Panc1 (cell line): ENCODE results near the gene NDUFAF2. TPM values are rescaled to one million over a fixed set of nuclear protein-coding genes. Genes with fewer than 3 reads are reported as not detected.

ENCODE experiments used
- ATAC-seq: fragments of 200-7000 bp; cut with Tn5 transposase; 2 replicates; pipeline ENCODE4 v1.9.1; 2020; ENCODE audit warnings: mild to moderate bottlenecking, moderate library complexity
- BruUV-seq: library from RNA; stranded (reverse); fragments of 400-500 nt; replicated peaks from 2 replicates; lab custom pipeline; 2021; lab: Mats Ljungman, UMichigan
- CTCF ChIA-PET: fragments of 300-600 bp; sonication (Branson Sonifier 250); formaldehyde crosslinking; loops from one replicate; lab custom pipeline; 2022; ENCODE audit warnings: antibody characterized with exemption; lab: Charles Lee
- POLR2A ChIA-PET: fragments of 300-600 bp; sonication (Branson Sonifier 250); formaldehyde crosslinking; loops from one replicate; lab custom pipeline; 2022; ENCODE audit warnings: antibody characterized with exemption; lab: Charles Lee
- DNase-seq: peaks from one replicate; pipeline ENCODE4 v3.0.0-alpha.2; 2010; ENCODE audit warnings: low read depth, low spot score
- H3K27ac ChIP-seq: 2 replicates; pipeline ENCODE4 v1.5.1; 2011; ENCODE audit warnings: mild to moderate bottlenecking, low read length, inconsistent platforms
- H3K27me3 ChIP-seq: fragments of 200-500 bp; sonication (Bioruptor generic); 2 replicates; pipeline ENCODE4 v1.6.0; 2014; ENCODE audit warnings: low read length, inconsistent platforms; ENCODE audit not compliant: control insufficient read depth, insufficient read depth
- H3K36me3 ChIP-seq: fragments of 200-500 bp; sonication (Bioruptor generic); 2 replicates; pipeline ENCODE4 v1.5.1; 2014; ENCODE audit warnings: inconsistent platforms, mild to moderate bottlenecking, low read length, moderate library complexity; ENCODE audit not compliant: control insufficient read depth, insufficient read depth
- H3K4me1 ChIP-seq: 2 replicates; pipeline ENCODE4 v1.5.1; 2011; ENCODE audit warnings: inconsistent platforms, mild to moderate bottlenecking, low read length, moderate library complexity; ENCODE audit not compliant: control insufficient read depth, insufficient read depth
- H3K4me3 ChIP-seq, 2 experiments: 2 replicates each; pipeline ENCODE4 v1.5.1; 2011 to 2012; ENCODE audit warnings: low read depth in 2 of 2, low read length in 2 of 2, mild to moderate bottlenecking in 2 of 2, inconsistent platforms in 1 of 2, moderate library complexity in 1 of 2
- H3K9me3 ChIP-seq: fragments of 200-500 bp; sonication (Bioruptor generic); 2 replicates; pipeline ENCODE4 v1.5.1; 2014; ENCODE audit warnings: low read depth, mild to moderate bottlenecking, inconsistent platforms, low read length, moderate library complexity; ENCODE audit not compliant: control insufficient read depth, insufficient read depth
- POLR2AphosphoS5 ChIP-seq: IDR thresholded peaks from 2 replicates; pipeline ENCODE4 v1.6.1; 2012; ENCODE audit warnings: mild to moderate bottlenecking, low read depth, low read length, moderate library complexity
- SIN3A ChIP-seq: IDR thresholded peaks from 2 replicates; pipeline ENCODE4 v1.6.1; 2012; ENCODE audit warnings: low read depth, mild to moderate bottlenecking, low read length, moderate library complexity, borderline replicate concordance; ENCODE audit not compliant: insufficient read depth
- TCF7L2 ChIP-seq: IDR thresholded peaks from 2 replicates; pipeline ENCODE4 v1.6.1; 2011; ENCODE audit warnings: mild to moderate bottlenecking, low read depth, low read length, inconsistent platforms
- in situ Hi-C: cut with HindIII; loops from 2 replicates; pipeline ENCODE4 v1.10.0; 2016; ENCODE audit warnings: low sequenced_read_pairs, low pct_unique_long_range_greater_than_20kb
- intact Hi-C: fragments of 100-400 bp; cut with micrococcal nuclease; formaldehyde crosslinking; loops from one replicate; pipeline ENCODE4 v1.10.0; 2022; ENCODE audit not compliant: unreplicated experiment
- total RNA-seq: library from RNA; stranded (reverse); gene quantifications from one replicate; pipeline ENCODE4 v1.2.1, GENCODE V29; 2021; ENCODE audit not compliant: unreplicated experiment
- TF ChIP-seq, protein P1 (sequence below), 2 experiments: IDR thresholded peaks; 2 replicates each; pipeline ENCODE4 v1.6.1; 2011 to 2012; ENCODE audit warnings: low read depth in 2 of 2, control low read depth in 1 of 2, low read length in 1 of 2, mild to moderate bottlenecking in 1 of 2, moderate library complexity in 1 of 2; ENCODE audit not compliant: insufficient read depth in 1 of 2
- TF ChIP-seq, protein P2 (sequence below): fragments of 450-650 bp; IDR thresholded peaks from 2 replicates; pipeline ENCODE4 v1.5.1; 2017; ENCODE audit warnings: mild to moderate bottlenecking

NDUFAF2 gene
- total RNA-seq, 1 experiment from 2014 or later, result 41.6 TPM

- Histone ChIP-seq H3K36me3 (no peaks in the 10 kb centered on the region), H3K4me1 (no peaks in the 10 kb centered on the region), H3K4me3 (no peak overlapping the region), H3K27me3 (no peaks in the 10 kb centered on the region), H3K27ac (no peak overlapping the region), H3K9me3 (no peaks in the 10 kb centered on the region)
- TF ChIP-seq SIN3A (no peak), POLR2AphosphoS5 (no peak), TCF7L2 (no peak)
- TF ChIP-seq, protein P1, sequence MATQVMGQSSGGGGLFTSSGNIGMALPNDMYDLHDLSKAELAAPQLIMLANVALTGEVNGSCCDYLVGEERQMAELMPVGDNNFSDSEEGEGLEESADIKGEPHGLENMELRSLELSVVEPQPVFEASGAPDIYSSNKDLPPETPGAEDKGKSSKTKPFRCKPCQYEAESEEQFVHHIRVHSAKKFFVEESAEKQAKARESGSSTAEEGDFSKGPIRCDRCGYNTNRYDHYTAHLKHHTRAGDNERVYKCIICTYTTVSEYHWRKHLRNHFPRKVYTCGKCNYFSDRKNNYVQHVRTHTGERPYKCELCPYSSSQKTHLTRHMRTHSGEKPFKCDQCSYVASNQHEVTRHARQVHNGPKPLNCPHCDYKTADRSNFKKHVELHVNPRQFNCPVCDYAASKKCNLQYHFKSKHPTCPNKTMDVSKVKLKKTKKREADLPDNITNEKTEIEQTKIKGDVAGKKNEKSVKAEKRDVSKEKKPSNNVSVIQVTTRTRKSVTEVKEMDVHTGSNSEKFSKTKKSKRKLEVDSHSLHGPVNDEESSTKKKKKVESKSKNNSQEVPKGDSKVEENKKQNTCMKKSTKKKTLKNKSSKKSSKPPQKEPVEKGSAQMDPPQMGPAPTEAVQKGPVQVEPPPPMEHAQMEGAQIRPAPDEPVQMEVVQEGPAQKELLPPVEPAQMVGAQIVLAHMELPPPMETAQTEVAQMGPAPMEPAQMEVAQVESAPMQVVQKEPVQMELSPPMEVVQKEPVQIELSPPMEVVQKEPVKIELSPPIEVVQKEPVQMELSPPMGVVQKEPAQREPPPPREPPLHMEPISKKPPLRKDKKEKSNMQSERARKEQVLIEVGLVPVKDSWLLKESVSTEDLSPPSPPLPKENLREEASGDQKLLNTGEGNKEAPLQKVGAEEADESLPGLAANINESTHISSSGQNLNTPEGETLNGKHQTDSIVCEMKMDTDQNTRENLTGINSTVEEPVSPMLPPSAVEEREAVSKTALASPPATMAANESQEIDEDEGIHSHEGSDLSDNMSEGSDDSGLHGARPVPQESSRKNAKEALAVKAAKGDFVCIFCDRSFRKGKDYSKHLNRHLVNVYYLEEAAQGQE (IDR thresholded peaks at IDR 0.05; ENCODE audit: insufficient read depth in 1 of 2, low read depth in 2 of 2, low read length in 1 of 2), result no peak
- TF ChIP-seq, protein P2, sequence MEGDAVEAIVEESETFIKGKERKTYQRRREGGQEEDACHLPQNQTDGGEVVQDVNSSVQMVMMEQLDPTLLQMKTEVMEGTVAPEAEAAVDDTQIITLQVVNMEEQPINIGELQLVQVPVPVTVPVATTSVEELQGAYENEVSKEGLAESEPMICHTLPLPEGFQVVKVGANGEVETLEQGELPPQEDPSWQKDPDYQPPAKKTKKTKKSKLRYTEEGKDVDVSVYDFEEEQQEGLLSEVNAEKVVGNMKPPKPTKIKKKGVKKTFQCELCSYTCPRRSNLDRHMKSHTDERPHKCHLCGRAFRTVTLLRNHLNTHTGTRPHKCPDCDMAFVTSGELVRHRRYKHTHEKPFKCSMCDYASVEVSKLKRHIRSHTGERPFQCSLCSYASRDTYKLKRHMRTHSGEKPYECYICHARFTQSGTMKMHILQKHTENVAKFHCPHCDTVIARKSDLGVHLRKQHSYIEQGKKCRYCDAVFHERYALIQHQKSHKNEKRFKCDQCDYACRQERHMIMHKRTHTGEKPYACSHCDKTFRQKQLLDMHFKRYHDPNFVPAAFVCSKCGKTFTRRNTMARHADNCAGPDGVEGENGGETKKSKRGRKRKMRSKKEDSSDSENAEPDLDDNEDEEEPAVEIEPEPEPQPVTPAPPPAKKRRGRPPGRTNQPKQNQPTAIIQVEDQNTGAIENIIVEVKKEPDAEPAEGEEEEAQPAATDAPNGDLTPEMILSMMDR, result no peak
- ATAC-seq (no peak), DNase-seq (no peak)
- BruUV-seq, result no TSS peak
- in situ Hi-C loops (no loop called here), intact Hi-C loops (no loop called here)
- ChIA-PET CTCF (no interaction called here), POLR2A (no interaction called here)
Measured at GRCh38 chr5:61000887-61001286, 55.9 kb downstream of the NDUFAF2 start.

DNA sequence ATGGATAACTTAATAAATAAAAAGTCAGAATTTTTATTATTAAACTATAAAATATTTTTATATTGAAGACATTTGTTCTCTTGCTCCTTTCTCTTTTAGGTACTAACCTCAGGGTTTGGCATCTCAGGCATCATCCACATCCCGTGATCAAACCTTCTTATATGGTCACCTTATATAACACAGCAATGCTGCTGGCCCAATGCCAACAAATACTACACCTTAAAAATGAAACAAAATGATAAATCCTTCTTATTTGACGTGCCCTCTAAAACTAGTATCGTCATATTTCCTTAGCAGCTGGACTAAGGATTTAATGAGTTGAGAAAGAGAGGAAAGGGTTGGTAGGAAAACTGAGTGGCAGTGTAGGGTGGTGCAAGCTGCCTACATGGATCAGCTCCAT is 56.6 kb downstream of the NDUFAF2 start:
- Histone ChIP-seq H3K4me1 (no peaks in the 10 kb centered on the region), H3K36me3 (no peaks in the 10 kb centered on the region), H3K4me3 (no peak overlapping the region), H3K27ac (no peak overlapping the region), H3K9me3 (no peaks in the 10 kb centered on the region), H3K27me3 (no peaks in the 10 kb centered on the region)
- TF ChIP-seq TCF7L2 (no peak), SIN3A (no peak), POLR2AphosphoS5 (no peak)
- TF ChIP-seq, protein P1 (IDR thresholded peaks at IDR 0.05; ENCODE audit: insufficient read depth in 1 of 2, low read depth in 2 of 2, low read length in 1 of 2), result no peak
- TF ChIP-seq, protein P2, result no peak
- no peak for DNase-seq
- no peak for ATAC-seq
- POLR2A ChIA-PET, result no interaction called here
- no TSS peak for BruUV-seq
- intact Hi-C loops, result no loop called here
- in situ Hi-C loops, result no loop called here
- CTCF ChIA-PET, result no interaction called here
